Liver (tissue), 9 donors: ENCODE results near the gene ETF1. TPM values are rescaled to one million over a fixed set of nuclear protein-coding genes. Genes with fewer than 3 reads are reported as not detected.
A peak's percentile ranks its signal among the peaks of the same experiment; 100 is the strongest.

Experiments
- DNase-seq: peaks from one replicate; pipeline ENCODE4 v3.0.0-alpha.2; 2017; ENCODE audit warnings: low spot score
- H3K27ac ChIP-seq, 2 donors: one replicate each; pipeline ENCODE4 v1.7.0; 2013; ENCODE audit warnings: inconsistent platforms in 2 of 2, low read length in 2 of 2, control low read depth in 1 of 2, low read depth in 1 of 2, mild to moderate bottlenecking in 1 of 2
- H3K27me3 ChIP-seq, 4 donors: one replicate each; pipeline versions ENCODE4 v1.6.1 to v1.7.0; 2013; ENCODE audit warnings: low read length in 3 of 4, inconsistent platforms in 1 of 4, mild to moderate bottlenecking in 1 of 4, moderate library complexity in 1 of 4; ENCODE audit not compliant: control insufficient read depth in 4 of 4, insufficient read depth in 4 of 4
- H3K36me3 ChIP-seq, 4 donors: one replicate each; pipeline versions ENCODE4 v1.6.1 to v1.7.0; 2013; ENCODE audit warnings: low read length in 3 of 4, mild to moderate bottlenecking in 3 of 4, low read depth in 1 of 4, moderate library complexity in 1 of 4; ENCODE audit not compliant: control insufficient read depth in 4 of 4, insufficient read depth in 3 of 4
- H3K4me1 ChIP-seq, 4 donors: one replicate each; pipeline versions ENCODE4 v1.6.1 to v1.7.0; 2013; ENCODE audit warnings: low read length in 3 of 4, mild to moderate bottlenecking in 3 of 4, moderate library complexity in 1 of 4; ENCODE audit not compliant: control insufficient read depth in 4 of 4, insufficient read depth in 4 of 4
- H3K4me3 ChIP-seq, 3 donors: one replicate each; pipeline versions ENCODE4 v1.6.1 to v1.7.0; 2013; ENCODE audit warnings: low read length in 3 of 3, control low read depth in 1 of 3, low read depth in 1 of 3, mild to moderate bottlenecking in 1 of 3
- H3K9ac ChIP-seq, 2 donors: one replicate each; pipeline ENCODE4 v1.7.0; 2013; ENCODE audit warnings: low read length in 2 of 2, mild to moderate bottlenecking in 2 of 2, moderate library complexity in 2 of 2, control low read depth in 1 of 2, low read depth in 1 of 2
- H3K9me3 ChIP-seq, 4 donors: one replicate each; pipeline versions ENCODE4 v1.6.1 to v1.7.0; 2013; ENCODE audit warnings: low read length in 3 of 4; ENCODE audit not compliant: control insufficient read depth in 4 of 4
- EGR1 ChIP-seq, 2 donors: IDR thresholded peaks; 2 replicates each; pipeline ENCODE4 v1.6.1; 2016 to 2018; ENCODE audit warnings: antibody characterized with exemption in 2 of 2, low read depth in 2 of 2
- FOXA1 ChIP-seq: IDR thresholded peaks from 2 replicates; pipeline ENCODE4 v1.6.1; 2016; ENCODE audit warnings: antibody characterized with exemption
- FOXA2 ChIP-seq: IDR thresholded peaks from 2 replicates; pipeline ENCODE4 v1.6.1; 2016; ENCODE audit warnings: antibody characterized with exemption
- GABPA ChIP-seq, 2 donors: IDR thresholded peaks in 1 of 2; conservative IDR thresholded peaks in 1 of 2; 2 replicates each; pipeline ENCODE4 v1.6.1; 2016; ENCODE audit warnings: antibody characterized with exemption in 2 of 2, mild to moderate bottlenecking in 1 of 2, moderate library complexity in 1 of 2
- HNF4A ChIP-seq, 2 donors: conservative IDR thresholded peaks; 2 replicates each; pipeline ENCODE4 v1.6.1; 2016; ENCODE audit warnings: antibody characterized with exemption in 2 of 2, mild to moderate bottlenecking in 2 of 2
- HNF4G ChIP-seq: IDR thresholded peaks from 2 replicates; pipeline ENCODE4 v1.6.1; 2016; ENCODE audit warnings: antibody characterized with exemption
- JUND ChIP-seq, 2 donors: IDR thresholded peaks; 2 replicates each; pipeline ENCODE4 v1.6.1; 2016; ENCODE audit warnings: antibody characterized with exemption in 2 of 2
- NR2F2 ChIP-seq: IDR thresholded peaks from 2 replicates; pipeline ENCODE4 v1.6.1; 2016; ENCODE audit warnings: antibody characterized with exemption
- RAD21 ChIP-seq, 2 donors: IDR thresholded peaks; 2 replicates each; pipeline ENCODE4 v1.6.1; 2016; ENCODE audit warnings: antibody characterized with exemption in 2 of 2, mild to moderate bottlenecking in 2 of 2
- RXRA ChIP-seq, 2 donors: IDR thresholded peaks; 2 replicates each; pipeline ENCODE4 v1.6.1; 2017 to 2018; ENCODE audit warnings: antibody characterized with exemption in 2 of 2, mild to moderate bottlenecking in 1 of 2
- SP1 ChIP-seq: IDR thresholded peaks from 2 replicates; pipeline ENCODE4 v1.6.1; 2018; ENCODE audit warnings: antibody characterized with exemption, mild to moderate bottlenecking
- TAF1 ChIP-seq: conservative IDR thresholded peaks from 2 replicates; pipeline ENCODE4 v1.6.1; 2016; ENCODE audit warnings: antibody characterized with exemption, mild to moderate bottlenecking
- YY1 ChIP-seq: IDR thresholded peaks from 2 replicates; pipeline ENCODE4 v1.6.1; 2016; ENCODE audit warnings: antibody characterized with exemption, mild to moderate bottlenecking
- WGBS: extraction: QIAGEN DNeasy Blood & Tissue Kit; methylation state at CpG from one replicate; pipeline ENCODE4 v1.1.7; 2013; 5-methylcytosine and 5-hydroxymethylcytosine counted together
- polyA plus RNA-seq, 2 donors: library from polyadenylated mRNA; stranded (reverse) in 1 of 2; unstranded in 1 of 2; fragments of 200-250 nt in 1 of 2; fragments of >200 nt in 1 of 2; fragmentation: Nextera tagmentation in 1 of 2; extraction: Ambion mirVana in 1 of 2; gene quantifications; one replicate each; pipeline versions ENCODE4 v1.2.1 to v1.2.3, GENCODE V29; 2013 to 2015
- total RNA-seq, 2 donors: library from RNA; depleted of rRNA; stranded (reverse); fragments of >200 nt; gene quantifications; one replicate each; pipeline ENCODE4 v1.2.3, GENCODE V29; 2014
- TF ChIP-seq, protein P1 (sequence below): fragments of 150-350 bp; IDR thresholded peaks from 2 replicates; pipeline ENCODE4 v1.5.1; 2017; ENCODE audit warnings: improper control_type of control experiment, low read depth, low read length; ENCODE audit not compliant: missing input control
- TF ChIP-seq, protein P2 (sequence below): IDR thresholded peaks from 2 replicates; pipeline ENCODE4 v1.6.1; 2016; ENCODE audit warnings: antibody characterized with exemption
- TF ChIP-seq, protein P3 (sequence below): IDR thresholded peaks from 2 replicates; pipeline ENCODE4 v1.6.1; 2016; ENCODE audit warnings: antibody characterized with exemption
- TF ChIP-seq, protein P4 (sequence below): IDR thresholded peaks from 2 replicates; pipeline ENCODE4 v1.6.1; 2016; ENCODE audit warnings: antibody characterized with exemption
- TF ChIP-seq, protein P5 (sequence below): IDR thresholded peaks from 2 replicates; pipeline ENCODE4 v1.6.1; 2016; ENCODE audit warnings: antibody characterized with exemption, mild to moderate bottlenecking
- donor health status: healthy.
- donor health status: healthy.
- donor health status: healthy.
- donor health status: healthy.
- donor health status: healthy.

Gene ETF1
- total and polyA plus RNA-seq, 4 donors: 21.7 to 39.7 (median 31.1) TPM

DNA sequence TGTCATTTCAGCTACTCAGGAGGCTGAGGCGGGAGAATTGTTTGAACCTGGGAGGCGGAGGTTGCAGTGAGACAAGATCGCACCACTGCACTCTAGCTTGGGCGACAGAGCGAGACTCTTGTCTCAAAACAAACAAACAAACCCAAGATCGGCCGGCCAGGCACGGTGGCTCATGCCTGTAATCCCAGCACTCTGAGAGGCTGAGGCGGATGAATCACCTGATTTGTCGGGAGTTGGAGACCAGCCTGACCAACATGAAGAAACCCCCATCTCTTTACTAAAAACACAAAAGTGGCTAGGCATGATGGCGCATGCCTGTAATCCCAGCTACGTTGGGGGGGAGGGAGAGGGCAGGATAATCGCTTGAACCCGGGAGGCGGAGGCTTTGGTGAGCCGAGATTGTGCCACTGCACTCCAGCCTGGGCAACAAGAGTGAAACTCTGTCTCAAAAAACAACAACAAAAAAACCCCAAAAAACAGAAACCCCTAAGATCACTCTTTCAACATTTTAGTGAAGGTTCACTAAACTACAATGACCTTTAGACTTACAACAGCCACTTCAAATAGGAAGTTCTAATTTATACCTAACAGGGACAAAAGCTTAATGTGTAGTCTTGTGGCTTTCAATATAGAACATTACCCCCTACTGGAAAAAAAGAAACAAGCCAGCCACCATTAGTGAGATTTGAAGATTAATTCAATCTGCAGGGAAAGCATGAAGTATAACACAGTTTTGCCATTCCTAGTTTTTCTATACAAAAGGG lies 25.2 kb upstream of the ETF1 start:
- Histone ChIP-seq H3K27ac (peak overlapping the region in 1 of 2 donors; percentile 57), H3K27me3 (no peaks in the 10 kb centered on the region), H3K9me3 (no peaks in the 10 kb centered on the region), H3K4me1 (peaks cover 16 to 57% (median 38%) of the 10 kb centered on the region in 4 donors), H3K36me3 (peaks cover 20 to 73% (median 60%) of the 10 kb centered on the region in 4 donors), H3K9ac (no peak overlapping the region), H3K4me3 (no peak overlapping the region)
- TF ChIP-seq YY1 (no peak), TAF1 (no peak), EGR1 (IDR thresholded peaks at IDR 0.05; ENCODE audit: low read depth in 2 of 2) (no peak), JUND (IDR thresholded peaks at IDR 0.05) (no peak), RXRA (IDR thresholded peaks at IDR 0.05) (peak in 1 of 2 donors; percentile 36), FOXA1 (no peak), FOXA2 (no peak), HNF4A (conservative IDR thresholded peaks at IDR 0.05) (peak; percentile 53 to 58), SP1 (no peak), GABPA (IDR thresholded peaks at IDR 0.05 in 1 of 2, conservative IDR thresholded peaks at IDR 0.05 in 1 of 2) (no peak), HNF4G (no peak), RAD21 (IDR thresholded peaks at IDR 0.05) (peak in 1 of 2 donors; percentile 33)
- TF ChIP-seq, protein P1, sequence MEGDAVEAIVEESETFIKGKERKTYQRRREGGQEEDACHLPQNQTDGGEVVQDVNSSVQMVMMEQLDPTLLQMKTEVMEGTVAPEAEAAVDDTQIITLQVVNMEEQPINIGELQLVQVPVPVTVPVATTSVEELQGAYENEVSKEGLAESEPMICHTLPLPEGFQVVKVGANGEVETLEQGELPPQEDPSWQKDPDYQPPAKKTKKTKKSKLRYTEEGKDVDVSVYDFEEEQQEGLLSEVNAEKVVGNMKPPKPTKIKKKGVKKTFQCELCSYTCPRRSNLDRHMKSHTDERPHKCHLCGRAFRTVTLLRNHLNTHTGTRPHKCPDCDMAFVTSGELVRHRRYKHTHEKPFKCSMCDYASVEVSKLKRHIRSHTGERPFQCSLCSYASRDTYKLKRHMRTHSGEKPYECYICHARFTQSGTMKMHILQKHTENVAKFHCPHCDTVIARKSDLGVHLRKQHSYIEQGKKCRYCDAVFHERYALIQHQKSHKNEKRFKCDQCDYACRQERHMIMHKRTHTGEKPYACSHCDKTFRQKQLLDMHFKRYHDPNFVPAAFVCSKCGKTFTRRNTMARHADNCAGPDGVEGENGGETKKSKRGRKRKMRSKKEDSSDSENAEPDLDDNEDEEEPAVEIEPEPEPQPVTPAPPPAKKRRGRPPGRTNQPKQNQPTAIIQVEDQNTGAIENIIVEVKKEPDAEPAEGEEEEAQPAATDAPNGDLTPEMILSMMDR: peak; percentile 16
- TF ChIP-seq, protein P2, sequence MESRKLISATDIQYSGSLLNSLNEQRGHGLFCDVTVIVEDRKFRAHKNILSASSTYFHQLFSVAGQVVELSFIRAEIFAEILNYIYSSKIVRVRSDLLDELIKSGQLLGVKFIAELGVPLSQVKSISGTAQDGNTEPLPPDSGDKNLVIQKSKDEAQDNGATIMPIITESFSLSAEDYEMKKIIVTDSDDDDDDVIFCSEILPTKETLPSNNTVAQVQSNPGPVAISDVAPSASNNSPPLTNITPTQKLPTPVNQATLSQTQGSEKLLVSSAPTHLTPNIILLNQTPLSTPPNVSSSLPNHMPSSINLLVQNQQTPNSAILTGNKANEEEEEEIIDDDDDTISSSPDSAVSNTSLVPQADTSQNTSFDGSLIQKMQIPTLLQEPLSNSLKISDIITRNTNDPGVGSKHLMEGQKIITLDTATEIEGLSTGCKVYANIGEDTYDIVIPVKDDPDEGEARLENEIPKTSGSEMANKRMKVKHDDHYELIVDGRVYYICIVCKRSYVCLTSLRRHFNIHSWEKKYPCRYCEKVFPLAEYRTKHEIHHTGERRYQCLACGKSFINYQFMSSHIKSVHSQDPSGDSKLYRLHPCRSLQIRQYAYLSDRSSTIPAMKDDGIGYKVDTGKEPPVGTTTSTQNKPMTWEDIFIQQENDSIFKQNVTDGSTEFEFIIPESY: no peak
- TF ChIP-seq, protein P3, sequence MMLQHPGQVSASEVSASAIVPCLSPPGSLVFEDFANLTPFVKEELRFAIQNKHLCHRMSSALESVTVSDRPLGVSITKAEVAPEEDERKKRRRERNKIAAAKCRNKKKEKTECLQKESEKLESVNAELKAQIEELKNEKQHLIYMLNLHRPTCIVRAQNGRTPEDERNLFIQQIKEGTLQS: no peak
- TF ChIP-seq, protein P4, sequence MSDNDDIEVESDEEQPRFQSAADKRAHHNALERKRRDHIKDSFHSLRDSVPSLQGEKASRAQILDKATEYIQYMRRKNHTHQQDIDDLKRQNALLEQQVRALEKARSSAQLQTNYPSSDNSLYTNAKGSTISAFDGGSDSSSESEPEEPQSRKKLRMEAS: no peak
- WGBS: 67% methylated on average over 16 of the region's 16 CpGs
- DNase-seq: no peak

DNA sequence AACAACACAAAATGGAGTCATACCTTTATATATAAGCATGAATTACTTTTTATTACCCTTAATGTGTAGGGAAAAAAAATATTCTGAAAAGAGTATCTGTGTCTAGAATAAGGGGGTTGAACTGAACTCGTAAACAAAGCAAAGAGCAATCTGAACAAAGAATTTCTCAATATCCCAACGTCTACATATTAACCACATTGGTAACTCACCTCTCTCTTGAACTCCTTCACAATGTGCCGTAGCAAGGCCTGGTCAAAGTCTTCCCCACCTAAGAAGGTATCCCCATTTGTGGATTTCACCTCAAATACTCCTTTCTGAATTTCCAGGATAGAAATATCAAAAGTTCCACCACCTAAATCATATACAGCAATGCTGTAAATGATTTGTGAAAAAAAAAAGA lies 23.8 kb upstream of the ETF1 start:
- peaks cover 16 to 73% (median 54%) of the 10 kb centered on the region in 4 donors for H3K36me3 ChIP-seq
- H3K27ac ChIP-seq: peak overlapping the region in 1 of 2 donors; percentile 54
- H3K4me3 ChIP-seq: no peak overlapping the region
- peak overlapping the region in 1 of 2 donors; percentile 19 for H3K9ac ChIP-seq
- H3K4me1 ChIP-seq: peaks cover 13 to 48% (median 35%) of the 10 kb centered on the region in 4 donors
- H3K9me3 ChIP-seq: no peaks in the 10 kb centered on the region
- no peak for DNase-seq
- H3K27me3 ChIP-seq: no peaks in the 10 kb centered on the region
- 24% methylated on average over 3 of the region's 3 CpGs for WGBS
- peak; percentile 62 to 63 for TF ChIP-seq HNF4A (conservative IDR thresholded peaks at IDR 0.05)
- TF ChIP-seq GABPA (IDR thresholded peaks at IDR 0.05 in 1 of 2, conservative IDR thresholded peaks at IDR 0.05 in 1 of 2): no peak
- TF ChIP-seq TAF1: no peak
- TF ChIP-seq, protein P5, sequence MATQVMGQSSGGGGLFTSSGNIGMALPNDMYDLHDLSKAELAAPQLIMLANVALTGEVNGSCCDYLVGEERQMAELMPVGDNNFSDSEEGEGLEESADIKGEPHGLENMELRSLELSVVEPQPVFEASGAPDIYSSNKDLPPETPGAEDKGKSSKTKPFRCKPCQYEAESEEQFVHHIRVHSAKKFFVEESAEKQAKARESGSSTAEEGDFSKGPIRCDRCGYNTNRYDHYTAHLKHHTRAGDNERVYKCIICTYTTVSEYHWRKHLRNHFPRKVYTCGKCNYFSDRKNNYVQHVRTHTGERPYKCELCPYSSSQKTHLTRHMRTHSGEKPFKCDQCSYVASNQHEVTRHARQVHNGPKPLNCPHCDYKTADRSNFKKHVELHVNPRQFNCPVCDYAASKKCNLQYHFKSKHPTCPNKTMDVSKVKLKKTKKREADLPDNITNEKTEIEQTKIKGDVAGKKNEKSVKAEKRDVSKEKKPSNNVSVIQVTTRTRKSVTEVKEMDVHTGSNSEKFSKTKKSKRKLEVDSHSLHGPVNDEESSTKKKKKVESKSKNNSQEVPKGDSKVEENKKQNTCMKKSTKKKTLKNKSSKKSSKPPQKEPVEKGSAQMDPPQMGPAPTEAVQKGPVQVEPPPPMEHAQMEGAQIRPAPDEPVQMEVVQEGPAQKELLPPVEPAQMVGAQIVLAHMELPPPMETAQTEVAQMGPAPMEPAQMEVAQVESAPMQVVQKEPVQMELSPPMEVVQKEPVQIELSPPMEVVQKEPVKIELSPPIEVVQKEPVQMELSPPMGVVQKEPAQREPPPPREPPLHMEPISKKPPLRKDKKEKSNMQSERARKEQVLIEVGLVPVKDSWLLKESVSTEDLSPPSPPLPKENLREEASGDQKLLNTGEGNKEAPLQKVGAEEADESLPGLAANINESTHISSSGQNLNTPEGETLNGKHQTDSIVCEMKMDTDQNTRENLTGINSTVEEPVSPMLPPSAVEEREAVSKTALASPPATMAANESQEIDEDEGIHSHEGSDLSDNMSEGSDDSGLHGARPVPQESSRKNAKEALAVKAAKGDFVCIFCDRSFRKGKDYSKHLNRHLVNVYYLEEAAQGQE: no peak
- no peak for TF ChIP-seq FOXA2
- no peak for TF ChIP-seq SP1
- TF ChIP-seq, protein P4: no peak
- no peak for TF ChIP-seq EGR1 (IDR thresholded peaks at IDR 0.05; ENCODE audit: low read depth in 2 of 2)
- no peak for TF ChIP-seq HNF4G
- no peak for TF ChIP-seq RAD21 (IDR thresholded peaks at IDR 0.05)
- TF ChIP-seq NR2F2: no peak
- TF ChIP-seq, protein P1: no peak
- peak; percentile 12 for TF ChIP-seq YY1
- TF ChIP-seq, protein P3: no peak
